GM12864 (cell line): ENCODE results near the gene KCNA5.
A peak's percentile ranks its signal among the peaks of the same experiment; 100 is the strongest.

Source experiments
- DNase-seq: peaks from one replicate; pipeline ENCODE4 v3.0.0-alpha.2; 2011; ENCODE audit warnings: low read depth
- H3K4me3 ChIP-seq: 2 replicates; pipeline ENCODE4 v1.5.1; 2011; ENCODE audit warnings: mild to moderate bottlenecking, low read depth, low read length, control low read depth
- CTCF ChIP-seq: IDR thresholded peaks from 2 replicates; pipeline ENCODE4 v1.5.1; 2011; ENCODE audit warnings: low read depth, mild to moderate bottlenecking, moderate library complexity, low read length, control low read depth, inconsistent platforms; ENCODE audit errors: missing control alignments

The KCNA5 gene

GRCh38 chr12:5034603-5035002 lies 9.1 kb upstream of the KCNA5 start:
- H3K4me3 ChIP-seq, result no peak overlapping the region
- no peak for TF ChIP-seq CTCF
- DNase-seq, result peak; percentile 12

GRCh38 chr12:5035618-5036017 lies 8.1 kb upstream of the KCNA5 start:
- DNase-seq, result no peak
- TF ChIP-seq CTCF, result no peak
- no peak overlapping the region for H3K4me3 ChIP-seq

GRCh38 chr12:5036031-5036430 lies 7.6 kb upstream of the KCNA5 start:
- no peak for TF ChIP-seq CTCF
- no peak for DNase-seq
- no peak overlapping the region for H3K4me3 ChIP-seq

GRCh38 chr12:5037795-5038357 lies 5.8 kb upstream of the KCNA5 start:
- no peak for TF ChIP-seq CTCF
- no peak for DNase-seq
- no peak overlapping the region for H3K4me3 ChIP-seq

- TF ChIP-seq CTCF, result no peak
- no peak overlapping the region for H3K4me3 ChIP-seq
- no peak for DNase-seq
Observed at GRCh38 chr12:5038781-5039311, 4.8 kb upstream of the KCNA5 start.

- no peak for DNase-seq
- no peak overlapping the region for H3K4me3 ChIP-seq
- no peak for TF ChIP-seq CTCF
Observed at GRCh38 chr12:5039815-5040214, 3.9 kb upstream of the KCNA5 start.

- no peak for TF ChIP-seq CTCF
- no peak overlapping the region for H3K4me3 ChIP-seq
- DNase-seq, result no peak
Observed at GRCh38 chr12:5040368-5040767, 3.3 kb upstream of the KCNA5 start.
